GM12878 (cell line): ENCODE measurements around the gene SYNGR4.

ENCODE experiments used
- CEBPB ChIP-seq, 2 experiments: fragments of 150-350 bp in 1 of 2; IDR thresholded peaks; 2 replicates each; pipeline ENCODE4 v1.6.1; 2012 to 2014; ENCODE audit warnings: low read depth in 2 of 2, low read length in 2 of 2, borderline replicate concordance in 1 of 2, inconsistent platforms in 1 of 2
- CHD1 ChIP-seq: IDR thresholded peaks from 2 replicates; pipeline ENCODE4 v1.6.1; 2012; ENCODE audit warnings: low read depth, low read length, improper control_type of control experiment
- CREB1 ChIP-seq: IDR thresholded peaks from 2 replicates; pipeline ENCODE4 v1.6.1; 2012; ENCODE audit warnings: low read depth, mild to moderate bottlenecking, inconsistent platforms
- CTCF ChIP-seq, 3 experiments: IDR thresholded peaks in 2 of 3; conservative IDR thresholded peaks in 1 of 3; 2 replicates each; pipeline ENCODE4 v1.5.1; 2011; ENCODE audit warnings: low read depth in 3 of 3, low read length in 3 of 3, mild to moderate bottlenecking in 3 of 3, control low read depth in 2 of 3, moderate library complexity in 2 of 3, inconsistent platforms in 1 of 3, mixed read lengths in 1 of 3; ENCODE audit not compliant: control insufficient read depth in 2 of 3, insufficient read depth in 1 of 3; ENCODE audit errors: extremely low read depth in 1 of 3
- ETV6 ChIP-seq, 2 experiments: fragments of 450-650 bp in 1 of 2; IDR thresholded peaks in 1 of 2; conservative IDR thresholded peaks in 1 of 2; 2 replicates each; pipeline ENCODE4 v1.6.1; 2014; ENCODE audit warnings: antibody characterized with exemption in 1 of 2, borderline replicate concordance in 1 of 2, low read depth in 1 of 2, mild to moderate bottlenecking in 1 of 2, moderate library complexity in 1 of 2
- FOXM1 ChIP-seq: IDR thresholded peaks from 2 replicates; pipeline ENCODE4 v1.6.1; 2012; ENCODE audit warnings: low read depth, mild to moderate bottlenecking, inconsistent platforms, low read length, moderate library complexity
- GATAD2B ChIP-seq: fragments of 450-650 bp; conservative IDR thresholded peaks from 2 replicates; pipeline ENCODE4 v1.6.1; 2017; ENCODE audit warnings: low read depth, mild to moderate bottlenecking, moderate library complexity
- POLR2A ChIP-seq: IDR thresholded peaks from 2 replicates; pipeline ENCODE4 v1.6.1; 2011; ENCODE audit warnings: low read depth, mild to moderate bottlenecking, low read length
- POLR2AphosphoS5 ChIP-seq: IDR thresholded peaks from 2 replicates; pipeline ENCODE4 v1.6.1; 2011; ENCODE audit warnings: mild to moderate bottlenecking, low read length, inconsistent platforms
- SKIL ChIP-seq: fragments of 450-650 bp; IDR thresholded peaks from 2 replicates; pipeline ENCODE4 v1.6.1; 2017; ENCODE audit warnings: mild to moderate bottlenecking, low read depth, inconsistent platforms; ENCODE audit not compliant: poor library complexity, severe bottlenecking
- TAF1 ChIP-seq: IDR thresholded peaks from 2 replicates; pipeline ENCODE4 v1.6.1; 2011; ENCODE audit warnings: mild to moderate bottlenecking, low read depth, low read length, borderline replicate concordance

GRCh38 chr19:48363810-48364597 lies at the start of gene SYNGR4, which contains the start of gene TMEM143:
- no peak for TF ChIP-seq FOXM1
- no peak for TF ChIP-seq SKIL
- TF ChIP-seq CREB1: peak; percentile 74
- no peak for TF ChIP-seq CEBPB (IDR thresholded peaks at IDR 0.05; ENCODE audit: borderline replicate concordance in 1 of 2, low read depth in 2 of 2, low read length in 2 of 2)
- TF ChIP-seq ETV6 (conservative IDR thresholded peaks at IDR 0.05 in 1 of 2, IDR thresholded peaks at IDR 0.05 in 1 of 2; ENCODE audit: borderline replicate concordance in 1 of 2, low read depth in 1 of 2): no peak
- no peak for TF ChIP-seq CTCF (IDR thresholded peaks at IDR 0.05 in 2 of 3, conservative IDR thresholded peaks at IDR 0.05 in 1 of 3; ENCODE audit: control insufficient read depth in 2 of 3, extremely low read depth in 1 of 3, insufficient read depth in 1 of 3, low read depth in 3 of 3, low read length in 3 of 3)
- peak; percentile 31; the same call in 1 of the 2 replicates for TF ChIP-seq POLR2AphosphoS5
- TF ChIP-seq POLR2A: peak; percentile 70
- peak; percentile 24; the same call in 1 of the 2 replicates for TF ChIP-seq TAF1
- TF ChIP-seq GATAD2B: no peak
- no peak for TF ChIP-seq CHD1
